K562 (cell line): ENCODE results near the gene SYPL2. TPM values are rescaled to one million over a fixed set of nuclear protein-coding genes. Genes with fewer than 3 reads are reported as not detected.

Source experiments
- ATF2 ChIP-seq: sonication (generic); formaldehyde crosslinking; IDR thresholded peaks from 2 replicates; pipeline ENCODE4 v1.8.1; 2022; ENCODE audit warnings: missing genetic modification reagents
- BDP1 ChIP-seq: IDR thresholded peaks from 3 replicates; pipeline ENCODE4 v1.6.1; 2011; ENCODE audit not compliant: insufficient read length, insufficient read depth
- EGR1 ChIP-seq: fragments of 450-650 bp; conservative IDR thresholded peaks from 2 replicates; pipeline ENCODE4 v1.6.1; 2017; ENCODE audit warnings: mild to moderate bottlenecking
- ELK3 ChIP-seq: fragments of 450-650 bp; formaldehyde crosslinking; IDR thresholded peaks from 2 replicates; pipeline ENCODE4 v1.4.0; 2020; ENCODE audit warnings: mild to moderate bottlenecking
- ETV1 ChIP-seq: fragments of 450-650 bp; conservative IDR thresholded peaks from 2 replicates; pipeline ENCODE4 v1.6.1; 2016; ENCODE audit warnings: missing genetic modification characterization, control low read depth, low read depth, missing compliant biosample characterization
- FOXK1 ChIP-seq: sonication (generic); formaldehyde crosslinking; IDR thresholded peaks from 2 replicates; pipeline ENCODE4 v1.8.0; 2022; ENCODE audit warnings: missing genetic modification reagents, mild to moderate bottlenecking, borderline replicate concordance
- ILK ChIP-seq: fragments of 450-650 bp; IDR thresholded peaks from 2 replicates; pipeline ENCODE4 v1.6.1; 2016; ENCODE audit warnings: missing genetic modification characterization, low read depth, mild to moderate bottlenecking, missing compliant biosample characterization, moderate library complexity, borderline replicate concordance
- IRF2 ChIP-seq: sonication (generic); formaldehyde crosslinking; IDR thresholded peaks from 2 replicates; pipeline ENCODE4 v1.8.1; 2022; ENCODE audit warnings: mild to moderate bottlenecking, missing genetic modification reagents
- MAZ ChIP-seq, 2 experiments: fragments of 450-650 bp in 1 of 2; sonication (generic) in 1 of 2; formaldehyde crosslinking; IDR thresholded peaks in 1 of 2; conservative IDR thresholded peaks in 1 of 2; 2 replicates each; pipeline versions ENCODE4 v1.4.0 to v1.5.0; 2020; ENCODE audit warnings: mild to moderate bottlenecking in 1 of 2, missing genetic modification reagents in 1 of 2
- MXI1 ChIP-seq: IDR thresholded peaks from 2 replicates; pipeline ENCODE4 v1.6.1; 2011; ENCODE audit warnings: low read depth, mild to moderate bottlenecking, improper control_type of control experiment, low read length
- NFXL1 ChIP-seq: fragments of 450-650 bp; formaldehyde crosslinking; IDR thresholded peaks from 2 replicates; pipeline ENCODE4 v1.4.0; 2021; ENCODE audit warnings: mild to moderate bottlenecking
- PURB ChIP-seq: sonication (generic); formaldehyde crosslinking; IDR thresholded peaks from 2 replicates; pipeline ENCODE4 v1.9.0; 2021; ENCODE audit warnings: low read depth, mild to moderate bottlenecking, missing genetic modification reagents
- SMC3 ChIP-seq: conservative IDR thresholded peaks from 2 replicates; pipeline ENCODE4 v1.6.1; 2011; ENCODE audit warnings: low read depth, low read length, improper control_type of control experiment; ENCODE audit not compliant: insufficient read depth
- SNRNP70 ChIP-seq: fragments of 200-400 bp; formaldehyde crosslinking; optimal IDR thresholded peaks from 2 replicates; pipeline ENCODE3; 2017; ENCODE audit warnings: low read depth, low read length
- TBP ChIP-seq: optimal IDR thresholded peaks from 2 replicates; pipeline ENCODE3; 2011; ENCODE audit warnings: low read depth, low read length, improper control_type of control experiment
- THAP12 ChIP-seq: fragments of 250-450 bp; sonication (Bioruptor Pico); IDR thresholded peaks from 2 replicates; pipeline ENCODE4 v1.9.0; 2021; ENCODE audit warnings: mild to moderate bottlenecking, inconsistent platforms
- ZKSCAN1 ChIP-seq: fragments of 150-350 bp; IDR thresholded peaks from 2 replicates; pipeline ENCODE4 v1.6.1; 2016; ENCODE audit warnings: low read depth, low read length
- ZNF277 ChIP-seq: fragments of 250-450 bp; sonication (Bioruptor Pico); IDR thresholded peaks from 2 replicates; pipeline ENCODE4 v1.8.0; 2022; ENCODE audit warnings: inconsistent platforms, mild to moderate bottlenecking, moderate library complexity, borderline replicate concordance
- ZNF395 ChIP-seq: fragments of 200-800 bp; sonication (Bioruptor generic); IDR thresholded peaks from 2 replicates; pipeline ENCODE4 v1.6.1; 2017; ENCODE audit warnings: missing genetic modification characterization, missing compliant biosample characterization
- ZZZ3 ChIP-seq: fragments of 450-650 bp; IDR thresholded peaks from 2 replicates; pipeline ENCODE4 v1.6.1; 2016; ENCODE audit warnings: antibody characterized with exemption, mild to moderate bottlenecking, moderate library complexity
- polyA plus RNA-seq, 8 experiments: library from polyadenylated mRNA; depleted of rRNA in 4 of 8; stranded (reverse) in 5 of 8; unstranded in 3 of 8; fragments of >200 nt; fragmentation: Nextera tagmentation in 2 of 8; fragmentation: Illumina TruSeq in 1 of 8; extraction: Ambion mirVana in 2 of 8; extraction: Trizol in 1 of 8; gene quantifications; 2 replicates each; pipeline versions ENCODE4 v1.2.1 to v1.2.3, GENCODE V29; 2011 to 2014; ENCODE audit warnings: inconsistent platforms in 1 of 8, missing spikeins in 1 of 8
- total RNA-seq, 7 experiments: library from RNA; depleted of rRNA in 6 of 7; stranded (reverse); fragments of >200 nt in 6 of 7; fragmentation: Illumina TruSeq in 2 of 7; extraction: Trizol in 2 of 7; gene quantifications; 2 replicates each; pipeline versions ENCODE4 v1.2.1 to v1.2.3, GENCODE V29; 2011 to 2021; ENCODE audit warnings: low replicate concordance in 1 of 7

Gene SYPL2
- total and polyA plus RNA-seq, 9 of the 15 experiments (the other 6 are each of a cell fraction or from before 2014, with no cell fraction given), result 0.03 to 0.20 (median 0.07) TPM; not detected in 2

- TF ChIP-seq NFXL1 (no peak), MXI1 (peak; percentile 84; the same call in 1 of the 2 replicates), ZZZ3 (no peak), EGR1 (peak; percentile 98), PURB (no peak), THAP12 (CRISPR knock-in tag) (peak; percentile 69), ZKSCAN1 (0 out of 2 replicates have a peak, but pooled peaks have one; percentile 46), SMC3 (peak; percentile 65), ZNF395 (CRISPR knock-in tag) (no peak), ILK (tag) (no peak), SNRNP70 (no peak), IRF2 (CRISPR knock-in tag) (no peak), ATF2 (CRISPR knock-in tag) (no peak), TBP (peak; percentile 64), BDP1 (no peak), MAZ (CRISPR knock-in tag; conservative IDR thresholded peaks at IDR 0.05 in 1 of 2, IDR thresholded peaks at IDR 0.05 in 1 of 2) (peak; percentile 89 to 94), FOXK1 (CRISPR knock-in tag) (0 out of 2 replicates have a peak, but pooled peaks have one; percentile 64), ETV1 (tag) (peak; percentile 50; the same call in 1 of the 2 replicates), ELK3 (CRISPR knock-in tag) (0 out of 2 replicates have a peak, but pooled peaks have one; percentile 7), ZNF277 (CRISPR knock-in tag) (no peak)
Measured at GRCh38 chr1:109493805-109494539, 27.6 kb downstream of the SYPL2 start, which contains the start of gene CYB561D1 (continued).
